Prostate gland (tissue), 2 donors: Measurements from ENCODE around the gene TNFSF4.

Source experiments
- CTCF ChIP-seq, 4 experiments: fragments of 200-600 bp in 2 of 4; fragments of 450-650 bp in 2 of 4; sonication (generic) in 2 of 4; IDR thresholded peaks; 1 replicate in 3 of 4; 2 replicates in 1 of 4; pipeline ENCODE4 v1.5.1; 2016 to 2019; ENCODE audit warnings: antibody characterized with exemption in 4 of 4, mild to moderate bottlenecking in 2 of 4, moderate library complexity in 2 of 4
- POLR2A ChIP-seq: fragments of 450-650 bp; IDR thresholded peaks from one replicate; pipeline ENCODE4 v1.6.1; 2016; ENCODE audit warnings: antibody characterized with exemption, mild to moderate bottlenecking

- no peak for TF ChIP-seq CTCF (IDR thresholded peaks at IDR 0.05)
- no peak for TF ChIP-seq POLR2A
Measured at GRCh38 chr1:173210716-173211231, 3.6 kb upstream of the TNFSF4 start.
